PC-9 (cell line): Measurements from ENCODE around the gene COLEC11.

Source experiments
- EZH2 ChIP-seq: fragments of 200-600 bp; sonication (generic); IDR thresholded peaks from 2 replicates; pipeline ENCODE4 v1.8.0; 2017; ENCODE audit warnings: antibody characterized with exemption, low read depth
- TF ChIP-seq, protein P1 (sequence below): fragments of 200-600 bp; sonication (generic); conservative IDR thresholded peaks from 2 replicates; pipeline ENCODE4 v1.6.1; 2017; ENCODE audit warnings: mixed run types, antibody characterized with exemption, mild to moderate bottlenecking, moderate library complexity

DNA sequence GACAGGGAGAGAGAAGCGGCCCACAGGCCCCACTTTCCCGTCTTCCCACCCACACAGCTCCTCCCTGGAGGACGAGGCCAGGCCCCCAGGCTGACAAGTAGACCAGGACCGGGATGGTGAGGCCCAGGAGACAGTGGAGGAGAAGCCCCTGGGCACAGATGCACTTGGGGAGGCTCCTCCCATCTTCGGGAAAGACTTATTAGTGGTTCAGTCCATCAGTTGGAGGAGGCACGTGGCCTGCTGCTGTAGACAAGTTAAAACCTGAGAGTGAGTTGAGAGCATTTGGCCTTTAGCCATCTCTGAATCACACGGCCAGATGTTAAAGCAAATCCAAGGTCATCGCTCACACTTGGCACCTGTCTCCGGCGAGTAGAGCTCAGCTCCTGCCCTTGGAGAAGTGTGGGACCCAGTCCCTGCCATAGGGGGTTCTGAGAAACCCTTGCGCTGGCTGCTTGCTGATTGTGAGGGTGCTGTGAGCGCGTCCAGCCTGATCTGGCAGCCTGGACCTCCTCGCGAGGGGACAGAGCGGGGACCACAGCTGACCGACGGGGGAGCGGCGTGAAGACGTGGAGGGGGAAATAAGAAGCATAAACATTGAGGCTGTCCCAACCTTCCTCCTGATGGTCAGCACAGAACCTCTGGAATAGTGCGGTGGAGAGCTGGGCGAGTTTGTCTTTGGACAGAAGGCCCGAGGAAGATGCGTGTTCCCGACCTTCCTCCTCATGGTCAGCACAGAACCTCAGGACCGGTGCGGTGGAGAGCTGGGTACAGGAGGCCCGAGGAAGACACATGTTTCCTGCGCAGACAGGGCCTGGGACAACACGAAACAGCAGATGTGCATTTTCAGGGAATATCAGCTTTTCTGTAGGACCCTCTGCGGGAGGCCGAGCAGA is 38.4 kb downstream of the COLEC11 start:
- TF ChIP-seq, protein P1, sequence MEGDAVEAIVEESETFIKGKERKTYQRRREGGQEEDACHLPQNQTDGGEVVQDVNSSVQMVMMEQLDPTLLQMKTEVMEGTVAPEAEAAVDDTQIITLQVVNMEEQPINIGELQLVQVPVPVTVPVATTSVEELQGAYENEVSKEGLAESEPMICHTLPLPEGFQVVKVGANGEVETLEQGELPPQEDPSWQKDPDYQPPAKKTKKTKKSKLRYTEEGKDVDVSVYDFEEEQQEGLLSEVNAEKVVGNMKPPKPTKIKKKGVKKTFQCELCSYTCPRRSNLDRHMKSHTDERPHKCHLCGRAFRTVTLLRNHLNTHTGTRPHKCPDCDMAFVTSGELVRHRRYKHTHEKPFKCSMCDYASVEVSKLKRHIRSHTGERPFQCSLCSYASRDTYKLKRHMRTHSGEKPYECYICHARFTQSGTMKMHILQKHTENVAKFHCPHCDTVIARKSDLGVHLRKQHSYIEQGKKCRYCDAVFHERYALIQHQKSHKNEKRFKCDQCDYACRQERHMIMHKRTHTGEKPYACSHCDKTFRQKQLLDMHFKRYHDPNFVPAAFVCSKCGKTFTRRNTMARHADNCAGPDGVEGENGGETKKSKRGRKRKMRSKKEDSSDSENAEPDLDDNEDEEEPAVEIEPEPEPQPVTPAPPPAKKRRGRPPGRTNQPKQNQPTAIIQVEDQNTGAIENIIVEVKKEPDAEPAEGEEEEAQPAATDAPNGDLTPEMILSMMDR = no peak
- TF ChIP-seq EZH2 = no peak
